ENCODE measurements around the gene PTCD2. TPM values are rescaled to one million over a fixed set of nuclear protein-coding genes. Genes with fewer than 3 reads are reported as not detected.
"Not testable (repeated sequence)": the region's sequence is repeated elsewhere in the genome, so short reads cannot be mapped to it uniquely, and the experiment has no call there.

The PTCD2 gene
- total and polyA plus RNA-seq, 4 donors = 2.6 to 9.3 (median 4.2) TPM

DNA sequence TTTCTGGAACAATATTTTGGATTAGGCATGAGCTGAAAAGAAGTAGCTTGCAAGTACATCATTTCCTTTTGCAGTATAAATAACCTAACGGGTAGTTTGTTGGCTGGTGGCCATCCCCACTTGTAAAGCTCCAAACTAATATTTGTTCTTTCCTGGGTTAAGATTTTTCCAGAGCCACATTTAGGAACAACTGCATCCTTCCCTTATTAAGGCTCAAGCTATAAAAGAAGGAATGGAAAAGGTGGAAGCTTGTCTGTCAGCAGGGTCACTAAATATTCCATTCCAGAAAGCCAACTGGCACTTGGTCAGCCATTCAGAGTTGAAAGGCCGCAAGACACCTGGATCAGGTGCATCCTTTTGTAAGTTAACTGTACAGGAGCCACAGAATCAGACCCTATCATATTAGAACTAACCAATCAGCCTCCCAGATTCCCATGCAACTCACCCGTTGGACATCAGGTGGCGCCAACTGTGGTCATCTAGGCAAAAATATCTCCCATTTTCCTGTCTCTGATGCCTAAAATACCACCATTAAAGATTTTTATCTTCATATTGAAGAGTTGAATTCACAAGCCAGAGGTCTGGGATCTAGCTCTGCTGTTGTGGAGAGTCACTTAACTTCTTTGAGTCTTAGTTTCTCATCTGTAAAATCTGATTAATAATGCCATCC lies 82.9 kb downstream of the PTCD2 start:
- H3K9me3 ChIP-seq (ENCODE audit: control insufficient read depth, low read length) = peaks cover 3% of the 10 kb centered on the region
- WGBS, 2 donors = 48 to 49% methylated on average over 4 of the region's 4 CpGs
- peaks cover 0 to 6% of the 10 kb centered on the region in 2 donors for H3K4me1 ChIP-seq (ENCODE audit: control insufficient read depth in 1 of 2, insufficient read depth in 2 of 2, low read length in 2 of 2)
- ATAC-seq (ENCODE audit: low FRiP score) (peak; percentile 53), DNase-seq (peak in 1 of 2 donors; percentile 81)
- intact Hi-C loops (cut with DNase I) = loop anchor here (2.0 to 5.0 kb wide), 3 partner anchors 34 to 49 kb away; no protein-coding TSS in a partner anchor
- no peaks in the 10 kb centered on the region for H3K36me3 ChIP-seq (ENCODE audit: control insufficient read depth in 1 of 2, insufficient read depth in 2 of 2, low read length in 1 of 2)
- H3K4me3 ChIP-seq (ENCODE audit: low read length in 2 of 2) = no peak overlapping the region
- no peaks in the 10 kb centered on the region for H3K27me3 ChIP-seq (ENCODE audit: control insufficient read depth in 1 of 2, insufficient read depth in 2 of 2, low read length in 1 of 2)
- H3K27ac ChIP-seq (ENCODE audit: low read depth in 1 of 2, low read length in 2 of 2) = peak overlapping the region; percentile 73 to 99

GRCh38 chr5:72404771-72405170 lies 84.6 kb downstream of the PTCD2 start:
- intact Hi-C loops (cut with DNase I) = loop anchor here (5.0 kb wide), 2 partner anchors 33 to 48 kb away; no protein-coding TSS in a partner anchor
- not testable (repeated sequence) for H3K4me3 ChIP-seq (ENCODE audit: low read length in 2 of 2)

GRCh38 chr5:72407078-72407477 lies 86.9 kb downstream of the PTCD2 start:
- Histone ChIP-seq H3K9me3 (ENCODE audit: control insufficient read depth, low read length) (peaks cover 2% of the 10 kb centered on the region), H3K4me1 (ENCODE audit: control insufficient read depth in 1 of 2, insufficient read depth in 2 of 2, low read length in 2 of 2) (peaks cover 0 to 4% of the 10 kb centered on the region in 2 donors), H3K4me3 (ENCODE audit: low read length in 2 of 2) (no peak overlapping the region), H3K27me3 (ENCODE audit: control insufficient read depth in 1 of 2, insufficient read depth in 2 of 2, low read length in 1 of 2) (no peaks in the 10 kb centered on the region), H3K36me3 (ENCODE audit: control insufficient read depth in 1 of 2, insufficient read depth in 2 of 2, low read length in 1 of 2) (no peaks in the 10 kb centered on the region), H3K27ac (ENCODE audit: low read depth in 1 of 2, low read length in 2 of 2) (no peak overlapping the region)
- no peak for ATAC-seq (ENCODE audit: low FRiP score)
- intact Hi-C loops (cut with DNase I) = no loop called here
- no peak for DNase-seq
- 77 to 85% methylated on average over 3 of the region's 3 CpGs for WGBS, 2 donors

More at GRCh38 chr5:72404771-72405170, 84.6 kb downstream of the PTCD2 start:
- H3K9me3 ChIP-seq (ENCODE audit: control insufficient read depth, low read length); H3K27me3 ChIP-seq (ENCODE audit: control insufficient read depth in 1 of 2, insufficient read depth in 2 of 2, low read length in 1 of 2); ATAC-seq (ENCODE audit: low FRiP score); DNase-seq; H3K27ac ChIP-seq (ENCODE audit: low read depth in 1 of 2, low read length in 2 of 2); H3K36me3 ChIP-seq (ENCODE audit: control insufficient read depth in 1 of 2, insufficient read depth in 2 of 2, low read length in 1 of 2); H3K4me1 ChIP-seq (ENCODE audit: control insufficient read depth in 1 of 2, insufficient read depth in 2 of 2, low read length in 2 of 2): not testable (repeated sequence)
- 96% methylated on average over 3 of the region's 3 CpGs for WGBS, 2 donors

DNA sequence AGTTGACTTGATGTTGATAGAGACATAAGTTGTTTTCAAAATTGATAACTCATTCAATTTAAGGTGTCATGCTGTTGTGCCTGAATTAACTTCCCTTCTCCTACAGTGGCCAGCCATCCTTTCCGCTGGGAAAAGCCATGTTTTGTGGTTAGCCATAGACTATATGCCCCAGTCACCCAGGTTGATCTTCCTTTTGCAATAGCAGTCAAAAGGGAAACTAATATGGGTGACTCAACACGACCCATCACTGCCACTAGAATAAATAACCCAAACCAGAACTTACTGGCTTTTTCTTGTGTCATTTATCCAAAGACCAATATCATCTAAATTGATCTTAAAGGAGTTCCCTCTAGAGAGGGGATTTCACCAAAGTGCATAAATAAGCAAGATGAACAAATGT lies 87.4 kb downstream of the PTCD2 start:
- intact Hi-C loops (cut with DNase I) = no loop called here
- WGBS, 2 donors = 87 to 90% methylated on average over 2 of the region's 2 CpGs
- Histone ChIP-seq H3K4me1 (ENCODE audit: control insufficient read depth in 1 of 2, insufficient read depth in 2 of 2, low read length in 2 of 2) (peaks cover 0 to 2% of the 10 kb centered on the region in 2 donors), H3K36me3 (ENCODE audit: control insufficient read depth in 1 of 2, insufficient read depth in 2 of 2, low read length in 1 of 2) (no peaks in the 10 kb centered on the region), H3K4me3 (ENCODE audit: low read length in 2 of 2) (no peak overlapping the region), H3K27ac (ENCODE audit: low read depth in 1 of 2, low read length in 2 of 2) (no peak overlapping the region), H3K9me3 (ENCODE audit: control insufficient read depth, low read length) (peaks cover 2% of the 10 kb centered on the region), H3K27me3 (ENCODE audit: control insufficient read depth in 1 of 2, insufficient read depth in 2 of 2, low read length in 1 of 2) (no peaks in the 10 kb centered on the region)
- DNase-seq (no peak), ATAC-seq (ENCODE audit: low FRiP score) (no peak)

- H3K36me3 ChIP-seq (ENCODE audit: control insufficient read depth in 1 of 2, insufficient read depth in 2 of 2, low read length in 1 of 2) = no peaks in the 10 kb centered on the region
- no peak overlapping the region for H3K27ac ChIP-seq (ENCODE audit: low read depth in 1 of 2, low read length in 2 of 2)
- no peaks in the 10 kb centered on the region for H3K27me3 ChIP-seq (ENCODE audit: control insufficient read depth in 1 of 2, insufficient read depth in 2 of 2, low read length in 1 of 2)
- peaks cover 0 to 2% of the 10 kb centered on the region in 2 donors for H3K4me1 ChIP-seq (ENCODE audit: control insufficient read depth in 1 of 2, insufficient read depth in 2 of 2, low read length in 2 of 2)
- intact Hi-C loops (cut with DNase I) = no loop called here
- 95 to 99% methylated on average over 5 of the region's 5 CpGs for WGBS, 2 donors
- H3K9me3 ChIP-seq (ENCODE audit: control insufficient read depth, low read length) = peaks cover 2% of the 10 kb centered on the region
- H3K4me3 ChIP-seq (ENCODE audit: low read length in 2 of 2) = no peak overlapping the region
- ATAC-seq (ENCODE audit: low FRiP score) (no peak), DNase-seq (no peak)
These were observed 88.0 kb downstream of the PTCD2 start for GRCh38 chr5:72408127-72408526.

DNA sequence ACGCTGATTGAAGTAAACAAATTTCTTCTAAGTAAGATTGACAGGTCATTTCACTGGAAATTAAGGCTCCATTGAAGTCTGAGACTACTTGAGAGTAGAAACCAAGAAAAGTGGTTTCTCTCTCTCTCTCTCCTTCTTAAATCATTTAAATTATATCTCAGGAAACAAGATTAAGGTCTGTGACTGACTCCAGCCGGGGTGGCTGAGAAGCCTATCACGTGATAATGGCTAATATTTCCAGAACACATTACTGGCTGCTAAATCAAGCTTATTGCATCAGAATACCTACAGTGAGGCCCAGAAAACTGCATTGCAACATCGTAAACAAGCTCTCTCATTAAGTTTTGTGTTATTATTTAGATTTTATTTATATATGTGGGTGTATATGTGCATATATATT lies 88.4 kb downstream of the PTCD2 start:
- no peaks in the 10 kb centered on the region for H3K27me3 ChIP-seq (ENCODE audit: control insufficient read depth in 1 of 2, insufficient read depth in 2 of 2, low read length in 1 of 2)
- DNase-seq = no peak
- peaks cover 2% of the 10 kb centered on the region for H3K9me3 ChIP-seq (ENCODE audit: control insufficient read depth, low read length)
- no peak overlapping the region for H3K27ac ChIP-seq (ENCODE audit: low read depth in 1 of 2, low read length in 2 of 2)
- no peak for ATAC-seq (ENCODE audit: low FRiP score)
- 79 to 80% methylated on average over 4 of the region's 4 CpGs for WGBS, 2 donors
- H3K4me3 ChIP-seq (ENCODE audit: low read length in 2 of 2) = no peak overlapping the region
- intact Hi-C loops (cut with DNase I) = no loop called here
- no peaks in the 10 kb centered on the region for H3K4me1 ChIP-seq (ENCODE audit: control insufficient read depth in 1 of 2, insufficient read depth in 2 of 2, low read length in 2 of 2)
- no peaks in the 10 kb centered on the region for H3K36me3 ChIP-seq (ENCODE audit: control insufficient read depth in 1 of 2, insufficient read depth in 2 of 2, low read length in 1 of 2)

GRCh38 chr5:72410688-72411295 lies 90.6 kb downstream of the PTCD2 start:
- 81 to 82% methylated on average over 4 of the region's 4 CpGs for WGBS, 2 donors
- no peak overlapping the region for H3K27ac ChIP-seq (ENCODE audit: low read depth in 1 of 2, low read length in 2 of 2)
- DNase-seq = no peak
- H3K9me3 ChIP-seq (ENCODE audit: control insufficient read depth, low read length) = no peaks in the 10 kb centered on the region
- H3K27me3 ChIP-seq (ENCODE audit: control insufficient read depth in 1 of 2, insufficient read depth in 2 of 2, low read length in 1 of 2) = no peaks in the 10 kb centered on the region
- H3K4me3 ChIP-seq (ENCODE audit: low read length in 2 of 2) = no peak overlapping the region
- ATAC-seq (ENCODE audit: low FRiP score) = no peak
- no peaks in the 10 kb centered on the region for H3K4me1 ChIP-seq (ENCODE audit: control insufficient read depth in 1 of 2, insufficient read depth in 2 of 2, low read length in 2 of 2)
- intact Hi-C loops (cut with DNase I) = no loop called here
- no peaks in the 10 kb centered on the region for H3K36me3 ChIP-seq (ENCODE audit: control insufficient read depth in 1 of 2, insufficient read depth in 2 of 2, low read length in 1 of 2)

DNA sequence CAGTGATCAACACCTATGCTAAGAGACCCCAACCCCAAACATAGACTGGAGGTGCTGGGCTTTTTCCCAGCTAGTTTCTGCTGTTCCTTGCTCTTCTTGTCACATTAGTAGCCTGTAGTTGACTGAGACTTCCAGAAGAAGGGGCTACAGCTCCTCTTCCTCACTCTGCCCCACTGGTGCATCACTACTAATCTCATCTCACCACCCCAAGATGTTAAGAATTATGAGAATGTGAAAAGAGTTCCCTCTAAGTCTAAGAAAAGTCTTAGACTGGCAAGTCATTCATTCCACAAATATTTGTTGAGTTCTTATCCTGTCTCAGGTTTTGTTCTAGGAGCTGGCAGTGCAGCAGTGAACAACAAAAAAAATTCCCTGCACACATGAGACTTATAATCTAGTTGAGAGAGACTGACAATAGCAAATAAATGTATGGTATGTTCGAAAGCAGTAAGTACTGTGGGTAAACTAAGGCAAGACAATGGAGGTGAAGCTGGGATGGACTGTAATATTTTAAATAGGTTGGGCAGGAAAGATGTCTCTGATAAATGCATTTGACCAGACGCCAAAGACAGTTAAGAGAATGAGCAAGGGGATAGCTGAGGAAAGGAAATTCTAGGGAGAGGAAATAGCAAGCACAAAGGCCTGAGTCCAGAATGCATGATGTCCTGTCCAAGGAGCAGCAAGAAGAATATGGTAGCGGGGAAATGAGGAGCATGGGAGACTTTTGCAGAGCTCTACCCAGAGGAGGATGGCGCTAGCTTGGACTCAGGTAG lies 92.3 kb downstream of the PTCD2 start:
- no peaks in the 10 kb centered on the region for H3K4me1 ChIP-seq (ENCODE audit: control insufficient read depth in 1 of 2, insufficient read depth in 2 of 2, low read length in 2 of 2)
- intact Hi-C loops (cut with DNase I) = no loop called here
- no peak for DNase-seq
- no peak overlapping the region for H3K27ac ChIP-seq (ENCODE audit: low read depth in 1 of 2, low read length in 2 of 2)
- no peak for ATAC-seq (ENCODE audit: low FRiP score)
- 83 to 84% methylated on average over 4 of the region's 4 CpGs for WGBS, 2 donors
- H3K9me3 ChIP-seq (ENCODE audit: control insufficient read depth, low read length) = no peaks in the 10 kb centered on the region
- H3K27me3 ChIP-seq (ENCODE audit: control insufficient read depth in 1 of 2, insufficient read depth in 2 of 2, low read length in 1 of 2) = no peaks in the 10 kb centered on the region
- H3K4me3 ChIP-seq (ENCODE audit: low read length in 2 of 2) = no peak overlapping the region
- no peaks in the 10 kb centered on the region for H3K36me3 ChIP-seq (ENCODE audit: control insufficient read depth in 1 of 2, insufficient read depth in 2 of 2, low read length in 1 of 2)

Data from aorta (tissue), 5 donors.